ENCODE data around the gene SMIM7. TPM values are rescaled to one million over a fixed set of nuclear protein-coding genes. Genes with fewer than 3 reads are reported as not detected.
A peak's percentile ranks its signal among the peaks of the same experiment; 100 is the strongest.

The SMIM7 gene
- total RNA-seq, 1 donor from 2014 or later: 48.4 TPM

DNA sequence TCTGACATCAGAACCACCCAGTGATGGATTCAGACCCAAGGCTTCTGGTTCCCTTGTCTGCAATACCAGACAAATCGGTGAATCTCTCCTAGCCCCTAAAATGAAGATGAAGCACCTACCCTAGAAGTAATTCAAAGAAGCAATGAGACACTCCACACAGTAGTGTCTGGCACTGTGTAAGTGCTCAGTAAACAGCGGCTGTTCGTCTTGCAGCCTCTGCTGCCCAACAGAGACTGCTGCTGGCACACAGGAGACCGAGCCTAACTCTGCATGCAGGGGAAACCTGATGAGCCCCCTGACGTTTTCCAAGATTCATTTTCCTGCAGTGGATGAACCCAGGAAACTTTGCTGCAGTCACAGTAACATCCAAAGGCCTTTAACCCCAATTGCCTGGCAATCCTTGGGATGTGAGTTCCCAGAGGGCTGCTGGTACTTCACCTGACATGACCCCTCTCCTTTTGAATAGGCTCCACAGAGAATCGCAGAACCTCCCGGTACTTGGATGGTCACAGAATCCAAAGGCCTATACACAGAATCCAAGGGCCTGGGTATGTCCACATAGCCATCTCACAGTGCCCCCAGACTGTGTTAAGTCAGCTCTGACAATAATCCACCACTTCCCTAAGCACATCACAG lies 38.7 kb downstream of the SMIM7 start:
- DNase-seq (ENCODE audit: low spot score): no peak

DNA sequence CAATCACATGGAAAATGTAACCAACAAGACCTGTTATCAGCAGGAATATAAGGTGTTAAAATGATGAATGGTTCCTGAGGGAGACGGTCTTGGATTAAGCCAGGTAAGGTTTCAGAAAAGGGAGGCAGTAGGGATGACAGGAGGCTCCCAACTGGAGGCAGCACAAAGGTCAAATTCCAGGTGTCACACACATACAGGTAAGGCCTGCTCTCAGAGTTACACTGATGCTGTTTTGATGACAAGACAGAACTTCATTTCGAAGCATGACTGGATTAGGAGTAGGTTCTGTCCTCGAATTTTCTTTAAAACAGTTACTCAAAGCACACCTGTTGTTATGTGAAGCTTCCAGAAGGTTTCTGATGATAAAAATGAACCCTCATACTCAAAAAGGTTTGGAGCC lies 39.4 kb downstream of the SMIM7 start:
- no peak for DNase-seq (ENCODE audit: low spot score)

DNA sequence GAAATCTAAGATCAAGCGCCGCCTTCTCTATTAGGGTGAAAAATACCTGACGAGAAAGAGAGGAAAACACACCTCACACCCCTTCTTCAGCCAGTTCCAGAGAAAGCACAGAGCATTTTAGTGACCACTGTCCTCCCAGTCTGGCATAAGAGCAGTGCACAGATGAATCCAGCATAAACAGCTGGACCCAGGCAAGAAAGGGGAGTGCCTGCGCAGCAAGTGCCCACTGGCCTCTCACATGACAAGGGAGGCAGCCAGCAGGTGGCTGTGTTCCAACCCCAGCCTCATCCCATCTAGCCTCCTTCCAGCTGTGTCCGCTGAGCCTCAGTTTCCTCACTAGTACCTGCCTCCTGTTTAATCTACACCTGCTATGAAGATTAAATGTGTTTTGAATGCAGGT lies 39.9 kb downstream of the SMIM7 start:
- no peak for DNase-seq (ENCODE audit: low spot score)

DNA sequence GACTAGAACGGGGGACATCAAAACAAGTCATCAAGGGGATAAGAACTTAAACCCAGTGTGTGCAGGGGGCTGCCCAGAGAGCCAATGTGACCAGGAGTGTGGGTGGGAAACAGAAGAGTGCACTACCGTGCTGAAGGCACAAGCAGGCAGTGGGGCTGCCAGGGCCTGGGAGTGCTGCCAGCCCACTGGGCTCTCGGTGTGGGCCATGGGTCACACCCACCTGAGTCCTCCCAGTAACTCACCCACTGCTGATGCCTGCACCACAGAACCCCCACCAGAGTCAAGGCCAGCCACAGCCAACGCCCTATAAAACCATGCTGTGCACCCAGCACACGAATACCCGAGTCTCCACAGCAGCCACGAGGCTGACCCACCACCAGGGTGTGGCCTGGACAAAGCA lies 40.5 kb downstream of the SMIM7 start:
- DNase-seq (ENCODE audit: low spot score): no peak

DNA sequence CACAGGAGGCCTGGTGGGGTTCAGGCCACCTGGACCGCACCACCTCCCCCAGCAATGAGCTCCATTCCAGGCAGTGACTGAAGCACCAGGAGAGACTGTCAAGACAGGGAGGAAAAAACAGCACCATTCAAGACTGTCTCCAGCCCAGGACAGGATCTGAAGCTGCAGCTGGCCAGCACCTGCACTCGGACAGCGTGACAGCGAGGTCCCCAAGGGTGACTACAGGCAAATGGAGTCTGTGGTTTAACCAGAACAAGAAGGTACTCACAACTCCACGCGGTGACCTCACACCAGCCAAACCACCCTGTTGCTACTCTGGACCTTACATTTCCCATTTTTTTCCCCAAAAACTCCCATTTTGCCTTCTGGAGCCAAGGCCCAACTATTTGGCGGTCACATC lies 41.7 kb downstream of the SMIM7 start:
- no peak for DNase-seq (ENCODE audit: low spot score)

DNA sequence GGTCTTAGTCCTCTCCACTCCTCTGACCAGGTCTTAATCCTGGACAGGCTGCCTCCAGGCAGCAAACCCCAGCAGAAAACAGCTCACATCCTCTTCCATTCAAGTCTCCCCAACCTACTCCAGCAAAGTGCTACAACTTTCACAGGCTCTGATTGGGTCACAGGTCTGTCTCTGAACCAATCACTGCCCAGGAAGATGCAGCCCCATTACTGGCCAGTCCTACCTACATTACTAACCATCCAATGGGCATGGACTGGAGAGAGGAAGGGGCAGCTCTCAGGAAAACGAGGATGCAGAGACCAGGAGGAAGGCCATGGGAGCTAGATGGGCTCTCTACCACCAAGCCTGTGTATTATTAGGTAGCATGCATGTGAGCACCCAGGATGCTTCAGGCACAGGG lies 44.1 kb downstream of the SMIM7 start:
- DNase-seq (ENCODE audit: low spot score): no peak

DNA sequence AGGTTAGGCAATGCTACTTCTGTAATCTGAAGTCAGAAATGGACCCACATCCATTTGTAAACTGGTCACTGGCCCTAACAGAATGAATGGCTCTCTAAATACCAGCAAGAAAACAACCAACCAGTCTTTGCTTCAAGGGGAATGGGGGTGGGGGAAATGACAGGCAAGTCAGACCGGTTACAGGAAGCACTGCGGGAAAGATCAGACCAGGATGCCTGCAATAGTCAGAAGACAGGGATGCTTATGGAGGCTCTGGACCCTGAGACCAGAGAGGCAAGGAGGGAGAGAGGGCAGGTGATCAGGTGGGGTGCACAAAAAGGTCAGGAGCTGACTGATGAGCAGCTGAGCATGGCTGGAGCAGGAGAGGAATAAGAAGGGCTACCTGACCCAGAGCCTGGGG lies 45.0 kb downstream of the SMIM7 start:
- DNase-seq (ENCODE audit: low spot score): peak; percentile 10

DNA sequence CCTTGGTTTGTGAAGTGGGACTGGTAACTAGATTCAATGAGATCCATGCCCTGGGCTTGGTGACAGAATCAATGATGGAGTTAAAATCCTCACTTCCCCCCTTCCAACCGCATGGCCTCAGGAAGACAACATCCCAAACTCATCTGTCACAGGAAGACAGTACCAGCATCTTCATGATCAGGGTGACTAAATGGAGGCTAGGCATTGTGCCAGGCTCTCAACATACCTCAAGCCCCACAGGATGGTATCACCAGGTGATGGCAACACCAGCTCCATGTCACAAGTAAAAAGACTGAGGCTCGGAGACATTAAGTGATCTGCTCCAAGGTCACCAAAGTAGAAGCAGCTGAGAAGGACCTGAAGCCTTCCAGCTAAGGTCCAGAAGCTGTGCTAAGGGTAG lies 46.1 kb downstream of the SMIM7 start:
- no peak for DNase-seq (ENCODE audit: low spot score)

DNA sequence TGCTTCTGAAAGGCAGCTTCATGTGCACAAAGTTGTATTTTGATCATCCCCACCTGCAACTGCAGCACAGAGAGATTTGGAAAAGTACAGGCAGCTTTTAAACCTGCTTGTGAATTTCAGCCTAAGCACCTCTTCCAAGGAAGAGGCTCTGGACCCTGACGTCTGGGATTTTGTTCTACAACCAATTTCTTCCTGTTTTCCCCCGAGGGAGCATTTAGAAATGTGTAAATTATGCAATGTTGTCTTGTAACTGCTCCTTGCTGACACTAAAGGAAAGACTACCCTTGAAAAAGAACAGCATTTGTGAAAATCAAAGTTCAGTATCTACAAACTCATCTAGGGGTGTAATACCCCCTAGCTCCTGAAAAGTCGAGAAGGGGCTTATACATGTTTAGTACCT lies 47.3 kb downstream of the SMIM7 start:
- DNase-seq (ENCODE audit: low spot score): no peak

DNA sequence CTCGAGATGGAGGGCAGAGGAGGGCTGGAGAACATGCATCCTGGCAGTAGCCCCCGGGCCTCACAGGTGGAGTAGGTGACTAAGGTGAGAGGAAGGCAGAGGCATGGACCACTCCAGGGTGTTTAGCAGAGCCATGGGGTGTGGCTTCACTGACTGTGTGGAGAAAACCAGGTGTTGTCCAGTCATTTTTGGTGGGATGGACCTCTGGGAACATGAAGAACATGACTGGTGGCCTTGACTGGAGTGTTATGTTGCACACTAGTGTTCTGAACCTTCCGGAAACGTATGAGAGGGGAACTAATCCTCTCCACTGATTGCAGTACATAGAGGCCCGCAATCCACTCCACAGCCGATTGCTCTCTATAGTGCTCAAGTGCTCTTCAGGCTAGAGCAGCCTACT lies 48.8 kb downstream of the SMIM7 start:
- DNase-seq (ENCODE audit: low spot score): no peak

DNA sequence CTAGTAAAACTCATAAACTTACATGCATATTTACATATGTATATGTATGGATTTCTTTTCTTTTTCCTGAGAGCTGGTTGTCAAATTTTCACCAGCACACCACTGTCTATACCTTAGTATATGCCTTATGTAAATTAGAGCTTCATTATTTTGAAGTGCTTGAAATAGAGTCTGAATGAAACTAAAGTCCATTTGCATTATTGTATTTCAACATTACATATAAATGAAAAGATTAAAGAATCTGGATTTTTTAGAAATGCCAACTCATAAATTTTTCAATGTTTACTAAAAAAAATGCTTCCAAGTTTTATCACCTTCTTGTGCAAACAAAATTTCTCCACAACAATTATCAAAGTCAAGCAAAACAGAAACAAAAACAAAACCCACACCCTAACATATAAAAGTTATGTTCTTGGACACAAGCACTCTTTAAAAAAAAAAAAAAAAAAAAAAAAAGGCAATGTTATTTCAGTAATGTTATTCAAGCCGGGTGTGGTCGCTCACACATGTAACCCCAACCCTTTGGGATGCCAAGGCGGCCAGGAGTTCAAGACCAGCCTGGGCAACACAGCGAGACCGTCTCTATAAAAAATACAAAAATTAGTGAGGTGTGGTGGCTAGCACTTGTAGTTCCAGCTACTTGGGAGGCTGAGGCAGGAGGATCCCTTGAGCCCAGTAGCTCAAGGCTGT lies 50.3 kb downstream of the SMIM7 start:
- DNase-seq (ENCODE audit: low spot score): no peak

DNA sequence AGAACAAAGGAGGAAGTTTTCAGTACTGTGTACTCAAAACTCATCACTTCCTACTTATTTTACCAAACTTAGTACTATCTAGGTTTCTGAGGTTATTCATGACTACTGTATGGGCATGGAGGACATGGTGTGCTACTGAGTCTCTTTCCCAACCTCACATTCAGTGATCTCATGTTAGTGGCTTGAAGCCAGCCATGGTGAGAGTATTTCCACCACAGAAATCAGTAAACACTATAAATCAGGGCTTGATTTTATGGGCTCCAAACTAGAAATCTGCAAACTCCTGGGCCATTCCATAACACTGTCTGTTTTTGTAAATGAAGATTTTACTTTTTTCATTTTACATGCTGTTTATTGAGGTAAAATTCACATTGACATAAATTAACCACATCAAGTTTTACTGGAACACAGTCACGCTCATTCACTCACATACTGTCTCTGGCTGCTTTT lies 51.6 kb downstream of the SMIM7 start:
- peak; percentile 52 for DNase-seq (ENCODE audit: low spot score)

DNA sequence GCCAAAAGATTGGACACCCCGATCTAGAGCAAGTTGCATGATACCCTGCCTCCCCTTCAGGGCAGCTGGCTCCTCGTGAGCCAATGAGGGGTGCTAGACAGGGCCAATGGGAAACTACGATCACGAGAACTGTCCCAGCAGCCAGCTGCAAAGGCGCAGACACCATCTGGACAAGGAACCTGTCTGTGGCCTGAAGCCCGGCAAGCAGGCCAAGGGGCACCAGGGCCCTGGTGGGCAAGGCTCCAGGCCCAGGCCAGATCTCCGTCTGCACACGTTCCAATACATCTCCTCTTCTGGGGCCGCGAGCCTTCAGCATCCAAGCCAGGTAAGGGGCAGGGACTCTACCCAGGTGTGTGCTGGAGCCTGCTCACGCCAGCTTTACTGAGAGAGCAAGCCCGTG lies 52.1 kb downstream of the SMIM7 start:
- no peak for DNase-seq (ENCODE audit: low spot score)

DNA sequence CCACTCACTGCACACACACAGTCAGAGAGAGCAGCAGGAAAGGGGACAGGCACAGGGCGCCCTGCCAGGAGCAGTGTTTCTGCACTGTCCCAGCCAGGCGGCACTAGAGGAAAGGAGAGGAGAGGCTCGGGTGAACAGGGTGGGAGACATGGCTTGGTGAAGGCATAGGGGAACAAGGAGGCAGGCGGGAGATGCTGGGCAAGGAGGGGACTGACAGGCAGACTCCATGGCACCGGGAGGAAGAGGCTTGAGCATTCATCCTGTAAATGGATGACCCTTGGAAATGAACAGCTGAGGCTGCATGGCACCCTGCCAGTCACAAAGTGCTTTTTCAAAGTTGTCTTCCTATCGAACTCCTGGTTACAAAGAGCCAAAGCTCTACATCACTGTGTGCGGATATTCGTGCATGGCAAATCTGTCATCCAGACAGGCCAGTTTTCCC lies 54.4 kb downstream of the SMIM7 start:
- DNase-seq (ENCODE audit: low spot score): no peak

DNA sequence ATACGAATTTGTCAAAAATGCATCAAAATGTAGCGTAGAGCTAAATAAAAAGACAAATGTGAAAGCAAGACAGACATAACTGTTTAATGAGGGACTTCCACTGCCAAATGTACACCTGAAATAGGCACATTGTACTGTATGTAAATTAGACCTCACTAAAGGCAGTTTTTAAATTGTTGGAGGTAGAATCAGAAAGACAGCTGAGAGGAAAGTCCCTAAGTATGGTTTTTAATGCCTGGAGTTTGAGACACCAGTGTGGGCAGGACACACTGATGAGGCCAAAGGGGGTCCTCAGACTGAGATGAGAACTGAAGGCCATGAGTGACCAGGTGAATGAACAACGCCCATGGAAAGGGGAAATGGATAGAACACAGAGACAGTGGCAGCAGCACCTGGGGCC lies 54.8 kb downstream of the SMIM7 start:
- DNase-seq (ENCODE audit: low spot score): no peak

DNA sequence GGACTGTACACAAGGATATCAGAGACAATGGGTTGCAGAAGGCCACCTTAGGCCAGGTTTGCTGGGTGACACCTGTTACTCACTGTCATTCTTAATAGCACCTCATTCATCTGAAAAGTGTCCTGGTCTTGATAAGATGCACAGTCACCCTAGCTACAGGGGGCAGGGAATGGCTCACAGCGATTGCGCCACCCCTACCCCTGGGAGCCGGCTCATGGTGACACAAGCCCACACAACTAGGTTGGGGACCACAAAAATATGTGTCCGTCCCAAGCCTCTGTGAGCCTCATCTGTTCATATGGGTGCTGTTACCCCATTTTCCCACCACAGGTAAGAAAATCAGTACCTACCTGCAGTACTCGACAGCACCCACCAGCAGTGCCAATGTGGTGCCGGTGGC lies 55.3 kb downstream of the SMIM7 start:
- no peak for DNase-seq (ENCODE audit: low spot score)

DNA sequence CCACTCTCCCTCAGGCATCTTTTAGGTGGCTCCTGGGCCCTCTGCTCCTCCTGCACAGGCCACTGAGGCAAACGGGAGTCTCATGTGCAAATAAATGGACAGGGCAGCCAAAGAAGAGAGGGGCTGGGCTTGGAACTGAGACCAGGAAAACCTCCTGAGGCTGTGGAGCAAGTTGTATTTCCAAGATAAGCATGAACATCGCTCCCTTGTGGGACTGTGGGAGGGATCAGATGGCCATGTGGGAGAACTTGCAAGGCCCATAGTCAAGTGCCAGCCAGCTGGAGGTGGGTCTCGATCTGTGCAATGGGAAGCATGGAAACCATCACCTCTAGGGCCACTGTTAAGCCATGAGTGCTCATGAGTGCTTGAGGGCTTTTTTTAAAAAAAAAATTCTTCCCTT lies 56.9 kb downstream of the SMIM7 start:
- DNase-seq (ENCODE audit: low spot score): no peak

DNA sequence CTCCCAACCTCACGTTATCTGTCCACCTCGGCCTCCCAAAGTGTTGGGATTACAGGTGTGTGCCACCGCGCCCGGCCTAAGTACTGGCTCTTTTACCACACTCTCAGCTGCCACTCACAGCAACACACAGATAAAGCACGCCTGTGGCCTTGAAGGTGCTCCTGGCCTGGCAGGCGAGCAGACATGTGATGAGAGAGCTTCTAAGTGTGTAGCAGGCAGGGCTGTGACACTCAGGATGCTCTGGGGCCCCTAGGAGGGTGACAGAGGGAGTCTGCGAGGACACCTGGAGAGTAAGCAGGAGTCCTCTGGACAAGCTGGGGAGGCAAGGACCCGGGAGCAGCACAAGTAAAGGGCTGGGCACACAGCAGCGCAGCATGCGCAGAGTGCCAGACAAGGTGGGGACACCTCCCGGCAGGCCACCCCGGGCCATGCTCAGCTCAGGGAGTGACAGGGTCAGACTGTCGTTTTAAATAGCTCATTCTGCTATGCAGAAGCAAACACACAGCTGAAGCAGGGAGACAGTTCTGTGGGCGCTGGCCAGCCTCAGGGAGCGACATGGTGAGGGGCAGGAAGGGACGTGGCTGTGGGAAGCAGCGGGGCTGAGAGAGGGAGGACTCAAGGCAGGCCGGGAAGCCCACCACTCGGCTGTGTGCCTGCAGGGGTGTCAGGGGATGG lies 58.4 kb downstream of the SMIM7 start:
- no peak for DNase-seq (ENCODE audit: low spot score)

DNA sequence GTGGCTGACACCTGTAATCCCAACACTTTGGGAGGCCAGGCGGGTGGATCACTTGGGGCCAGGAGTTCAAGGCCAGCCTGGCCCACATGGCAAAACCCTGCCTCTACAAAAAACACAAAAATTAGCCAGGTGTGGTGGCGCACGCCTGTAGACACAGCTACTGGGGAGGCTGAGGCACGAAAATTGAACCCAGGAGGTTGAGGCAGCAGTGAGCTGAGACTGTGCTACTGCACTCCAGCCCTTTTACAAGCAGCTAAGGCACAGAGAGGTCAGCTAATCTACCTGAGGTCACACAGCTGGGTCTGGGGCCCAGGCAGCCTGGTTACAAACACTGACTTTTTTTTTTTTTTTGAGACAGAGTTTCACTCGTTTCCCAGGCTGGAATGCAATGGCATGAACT lies 59.1 kb downstream of the SMIM7 start:
- DNase-seq (ENCODE audit: low spot score): no peak

DNA sequence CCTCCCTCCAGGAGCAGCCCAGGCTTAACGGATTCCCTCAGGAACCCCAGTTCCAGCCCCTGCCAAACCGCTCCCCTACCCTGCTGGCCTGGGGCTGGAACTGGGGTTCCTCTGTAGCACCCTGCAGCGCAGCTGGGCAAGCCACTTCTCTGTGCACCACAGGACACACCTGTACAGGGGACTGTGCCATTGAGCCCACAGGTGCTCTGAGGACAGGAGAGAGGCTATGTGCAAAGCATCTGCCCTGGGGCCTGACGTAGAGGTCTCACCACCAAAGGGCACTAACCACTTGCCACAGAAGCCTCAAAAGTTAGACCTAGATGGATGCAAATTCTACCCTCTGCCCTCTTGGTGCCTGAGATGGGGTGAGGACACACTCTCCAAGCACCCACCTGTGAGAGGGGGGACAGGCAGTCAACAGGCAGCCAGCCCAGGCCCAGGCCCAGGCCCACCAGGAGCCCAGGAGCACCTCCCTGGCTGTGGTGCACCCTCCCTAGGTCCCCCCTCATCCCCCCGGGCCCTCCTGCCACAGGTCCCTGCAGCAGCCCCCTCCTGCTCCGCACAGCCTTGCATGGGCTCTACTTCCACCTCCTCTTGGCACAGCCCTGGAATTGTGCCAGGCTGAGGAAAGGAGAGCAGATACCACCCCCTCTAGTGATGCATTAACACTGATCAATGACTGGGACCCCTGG lies 60.1 kb downstream of the SMIM7 start:
- no peak for DNase-seq (ENCODE audit: low spot score)

DNA sequence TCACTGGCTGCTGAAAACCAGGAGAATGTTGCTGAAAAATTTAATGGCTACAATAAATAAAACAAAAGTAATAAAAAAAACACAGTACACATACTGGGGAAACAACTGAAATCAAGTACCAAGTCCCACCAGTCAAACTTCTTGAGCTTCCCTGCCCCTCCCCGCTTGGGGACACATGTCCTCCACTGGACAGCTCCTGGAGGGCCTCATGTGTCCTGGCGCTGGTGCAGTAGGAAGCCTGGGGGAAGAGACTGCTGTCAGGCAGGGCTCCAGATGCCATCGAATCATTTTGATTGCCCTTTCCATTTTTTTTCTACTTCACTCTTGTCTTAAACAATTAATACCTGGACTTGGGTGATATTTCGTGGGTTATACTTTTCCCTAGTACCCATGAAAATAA lies 61.1 kb downstream of the SMIM7 start:
- DNase-seq (ENCODE audit: low spot score): no peak

DNA sequence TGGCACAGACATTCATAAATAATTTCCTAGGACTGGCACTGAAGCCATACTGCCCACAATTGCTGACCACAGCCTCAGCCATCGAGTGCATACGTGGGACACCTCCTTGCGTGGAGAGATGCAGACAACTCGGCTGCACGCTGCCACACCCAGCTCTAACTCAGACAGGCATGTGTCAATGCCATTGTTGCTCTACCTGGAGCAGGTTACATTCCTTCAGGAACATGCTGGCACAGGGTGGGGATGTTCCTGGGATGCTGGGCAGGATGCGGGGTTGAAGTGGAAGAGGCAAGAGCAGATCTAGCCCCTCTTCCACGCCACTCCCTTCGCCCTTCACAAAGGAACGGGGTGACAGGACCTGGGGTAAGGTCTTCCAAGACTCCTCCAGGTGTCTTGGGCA lies 63.5 kb downstream of the SMIM7 start:
- no peak for DNase-seq (ENCODE audit: low spot score)
